PC-9 (cell line): ENCODE data around the gene KLHL18.

Experiments
- EZH2 ChIP-seq: fragments of 200-600 bp; sonication (generic); IDR thresholded peaks from 2 replicates; pipeline ENCODE4 v1.8.0; 2017; ENCODE audit warnings: antibody characterized with exemption, low read depth
- TF ChIP-seq, protein P1 (sequence below): fragments of 200-600 bp; sonication (generic); conservative IDR thresholded peaks from 2 replicates; pipeline ENCODE4 v1.6.1; 2017; ENCODE audit warnings: mixed run types, antibody characterized with exemption, mild to moderate bottlenecking, moderate library complexity

DNA sequence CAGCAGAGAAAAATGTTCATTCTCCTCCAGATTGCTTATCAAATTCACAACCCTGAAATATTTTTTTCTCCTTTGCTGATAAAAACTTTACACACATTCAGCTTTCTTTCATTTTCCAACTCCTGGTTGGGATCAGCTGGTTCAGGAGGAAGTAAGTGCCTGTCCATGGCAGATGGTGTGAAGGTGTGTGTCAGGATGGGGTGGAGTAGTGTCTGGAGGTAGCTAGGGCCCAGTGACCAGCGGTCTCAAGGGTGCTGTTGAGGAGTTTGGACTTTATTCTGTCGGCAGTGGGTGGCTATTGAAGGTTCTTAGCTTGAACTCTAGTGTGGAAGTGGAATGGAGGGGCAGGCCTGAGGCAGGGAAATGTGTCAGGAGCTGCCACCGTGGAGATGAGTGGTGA lies 51.2 kb downstream of the KLHL18 start:
- TF ChIP-seq, protein P1, sequence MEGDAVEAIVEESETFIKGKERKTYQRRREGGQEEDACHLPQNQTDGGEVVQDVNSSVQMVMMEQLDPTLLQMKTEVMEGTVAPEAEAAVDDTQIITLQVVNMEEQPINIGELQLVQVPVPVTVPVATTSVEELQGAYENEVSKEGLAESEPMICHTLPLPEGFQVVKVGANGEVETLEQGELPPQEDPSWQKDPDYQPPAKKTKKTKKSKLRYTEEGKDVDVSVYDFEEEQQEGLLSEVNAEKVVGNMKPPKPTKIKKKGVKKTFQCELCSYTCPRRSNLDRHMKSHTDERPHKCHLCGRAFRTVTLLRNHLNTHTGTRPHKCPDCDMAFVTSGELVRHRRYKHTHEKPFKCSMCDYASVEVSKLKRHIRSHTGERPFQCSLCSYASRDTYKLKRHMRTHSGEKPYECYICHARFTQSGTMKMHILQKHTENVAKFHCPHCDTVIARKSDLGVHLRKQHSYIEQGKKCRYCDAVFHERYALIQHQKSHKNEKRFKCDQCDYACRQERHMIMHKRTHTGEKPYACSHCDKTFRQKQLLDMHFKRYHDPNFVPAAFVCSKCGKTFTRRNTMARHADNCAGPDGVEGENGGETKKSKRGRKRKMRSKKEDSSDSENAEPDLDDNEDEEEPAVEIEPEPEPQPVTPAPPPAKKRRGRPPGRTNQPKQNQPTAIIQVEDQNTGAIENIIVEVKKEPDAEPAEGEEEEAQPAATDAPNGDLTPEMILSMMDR = no peak
- no peak for TF ChIP-seq EZH2
